ENCODE results near the gene CYRIA. TPM values are rescaled to one million over a fixed set of nuclear protein-coding genes. Genes with fewer than 3 reads are reported as not detected.

CYRIA gene
- total RNA-seq, 1 experiment from 2014 or later, result 0.35 TPM

DNA sequence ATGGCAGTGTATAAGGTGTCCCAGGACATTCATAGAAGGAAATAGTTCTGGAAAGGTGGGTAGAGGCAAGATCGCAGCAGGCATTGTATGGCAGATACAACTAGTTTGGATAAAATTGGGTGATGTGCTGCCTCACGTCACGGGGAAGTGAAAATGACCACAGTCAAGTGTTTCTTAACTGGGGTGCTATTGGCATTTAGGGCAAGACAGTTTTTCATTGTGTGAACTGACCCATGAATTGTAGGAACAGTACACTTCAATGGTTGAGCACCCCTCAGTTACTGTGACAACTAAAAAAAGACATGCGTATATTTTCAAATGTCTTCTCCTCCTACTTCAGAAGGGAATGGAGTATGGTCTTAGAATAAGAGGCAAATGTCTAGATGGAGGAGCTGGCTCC lies 22.3 kb upstream of the CYRIA start:
- no peak for DNase-seq (ENCODE audit: unreplicated experiment)
- CTCF ChIA-PET, result interaction anchor here (1.1 to 1.4 kb wide), 2 partner anchors 9 to 74 kb away, joined by 3 to 5 read pairs; no protein-coding TSS in a partner anchor
- no peaks in the 10 kb centered on the region for H3K36me3 Mint-ChIP-seq (ENCODE audit: insufficient read depth, unreplicated experiment)
- TF ChIP-seq, protein P1, sequence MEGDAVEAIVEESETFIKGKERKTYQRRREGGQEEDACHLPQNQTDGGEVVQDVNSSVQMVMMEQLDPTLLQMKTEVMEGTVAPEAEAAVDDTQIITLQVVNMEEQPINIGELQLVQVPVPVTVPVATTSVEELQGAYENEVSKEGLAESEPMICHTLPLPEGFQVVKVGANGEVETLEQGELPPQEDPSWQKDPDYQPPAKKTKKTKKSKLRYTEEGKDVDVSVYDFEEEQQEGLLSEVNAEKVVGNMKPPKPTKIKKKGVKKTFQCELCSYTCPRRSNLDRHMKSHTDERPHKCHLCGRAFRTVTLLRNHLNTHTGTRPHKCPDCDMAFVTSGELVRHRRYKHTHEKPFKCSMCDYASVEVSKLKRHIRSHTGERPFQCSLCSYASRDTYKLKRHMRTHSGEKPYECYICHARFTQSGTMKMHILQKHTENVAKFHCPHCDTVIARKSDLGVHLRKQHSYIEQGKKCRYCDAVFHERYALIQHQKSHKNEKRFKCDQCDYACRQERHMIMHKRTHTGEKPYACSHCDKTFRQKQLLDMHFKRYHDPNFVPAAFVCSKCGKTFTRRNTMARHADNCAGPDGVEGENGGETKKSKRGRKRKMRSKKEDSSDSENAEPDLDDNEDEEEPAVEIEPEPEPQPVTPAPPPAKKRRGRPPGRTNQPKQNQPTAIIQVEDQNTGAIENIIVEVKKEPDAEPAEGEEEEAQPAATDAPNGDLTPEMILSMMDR (IDR thresholded peaks at IDR 0.05; ENCODE audit: unreplicated experiment), result no peak
- H3K9me3 Mint-ChIP-seq (ENCODE audit: unreplicated experiment), result no peaks in the 10 kb centered on the region
- POLR2A ChIA-PET, result interaction anchor here (0.6 to 0.7 kb wide), 2 partner anchors 15 to 25 kb away, joined by 3 to 5 read pairs; no protein-coding TSS in a partner anchor
- intact Hi-C loops (cut with micrococcal nuclease), result loop anchor here (10.0 kb wide), 1 partner anchor 47 kb away; no protein-coding TSS in a partner anchor
- H3K27me3 Mint-ChIP-seq (ENCODE audit: insufficient read depth, unreplicated experiment), result peaks cover 26% of the 10 kb centered on the region
- H3K4me1 Mint-ChIP-seq (ENCODE audit: insufficient read depth, unreplicated experiment), result no peaks in the 10 kb centered on the region
- H3K4me3 Mint-ChIP-seq (ENCODE audit: unreplicated experiment), result no peak overlapping the region
- no peak overlapping the region for H3K27ac Mint-ChIP-seq (ENCODE audit: low read depth, unreplicated experiment)
- no TSS peak for BruUV-seq (replicated peaks)

DNA sequence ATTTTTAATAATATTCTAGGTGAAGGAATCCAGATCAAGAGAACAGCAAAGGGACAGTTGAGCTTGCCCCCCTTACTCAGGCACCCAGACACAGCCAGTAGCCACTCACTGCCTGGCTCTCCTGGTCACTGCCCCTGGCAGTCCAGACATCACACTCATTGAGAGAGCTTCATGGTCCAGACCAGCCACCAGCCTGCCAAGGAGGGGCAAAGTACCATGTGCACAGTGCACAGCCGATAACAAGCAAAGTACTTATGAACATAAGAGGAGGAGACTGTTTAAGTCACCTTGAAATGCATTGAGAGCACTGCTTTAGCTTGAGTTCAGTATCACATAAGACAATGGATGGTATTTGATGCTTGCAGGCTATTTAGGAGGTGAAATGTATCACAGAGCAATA lies 21.6 kb upstream of the CYRIA start:
- ChIA-PET CTCF (interaction anchor here (1.4 kb wide), 1 partner anchor 8 kb away, joined by 3 read pairs; no protein-coding TSS in a partner anchor), POLR2A (no interaction called here)
- H3K27ac Mint-ChIP-seq (ENCODE audit: low read depth, unreplicated experiment), result no peak overlapping the region
- intact Hi-C loops (cut with micrococcal nuclease), result loop anchor here (10.0 kb wide), 1 partner anchor 48 kb away; no protein-coding TSS in a partner anchor
- TF ChIP-seq, protein P1 (IDR thresholded peaks at IDR 0.05; ENCODE audit: unreplicated experiment), result no peak
- no peaks in the 10 kb centered on the region for H3K9me3 Mint-ChIP-seq (ENCODE audit: unreplicated experiment)
- H3K36me3 Mint-ChIP-seq (ENCODE audit: insufficient read depth, unreplicated experiment), result no peaks in the 10 kb centered on the region
- H3K4me3 Mint-ChIP-seq (ENCODE audit: unreplicated experiment), result no peak overlapping the region
- H3K27me3 Mint-ChIP-seq (ENCODE audit: insufficient read depth, unreplicated experiment), result peaks cover 28% of the 10 kb centered on the region
- no peak for DNase-seq (ENCODE audit: unreplicated experiment)
- H3K4me1 Mint-ChIP-seq (ENCODE audit: insufficient read depth, unreplicated experiment), result no peaks in the 10 kb centered on the region
- no TSS peak for BruUV-seq (replicated peaks)

DNA sequence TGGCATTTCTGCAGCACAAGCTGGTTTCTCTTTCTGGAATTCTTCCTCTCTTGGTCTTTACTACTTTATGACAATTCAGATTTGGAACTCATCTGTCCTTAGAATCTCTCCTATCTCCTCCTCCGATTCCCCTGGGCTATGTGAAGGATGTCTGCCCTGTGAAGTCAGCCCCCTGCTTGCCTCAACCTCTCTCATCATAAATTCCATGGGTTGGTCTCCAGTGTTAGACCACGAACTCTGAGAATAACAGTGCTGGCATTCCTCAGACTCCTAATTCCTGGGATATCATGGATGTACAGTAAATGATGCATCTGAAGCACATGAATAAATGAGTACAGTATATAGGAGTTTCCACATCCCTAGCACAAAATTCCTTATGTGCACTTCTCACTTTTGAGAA lies 21.0 kb upstream of the CYRIA start:
- ChIA-PET CTCF (no interaction called here), POLR2A (no interaction called here)
- TF ChIP-seq, protein P1 (IDR thresholded peaks at IDR 0.05; ENCODE audit: unreplicated experiment), result no peak
- no peak for DNase-seq (ENCODE audit: unreplicated experiment)
- Mint-ChIP-seq H3K27me3 (ENCODE audit: insufficient read depth, unreplicated experiment) (peaks cover 30% of the 10 kb centered on the region), H3K36me3 (ENCODE audit: insufficient read depth, unreplicated experiment) (no peaks in the 10 kb centered on the region), H3K4me1 (ENCODE audit: insufficient read depth, unreplicated experiment) (no peaks in the 10 kb centered on the region), H3K27ac (ENCODE audit: low read depth, unreplicated experiment) (no peak overlapping the region), H3K9me3 (ENCODE audit: unreplicated experiment) (no peaks in the 10 kb centered on the region), H3K4me3 (ENCODE audit: unreplicated experiment) (no peak overlapping the region)
- no TSS peak for BruUV-seq (replicated peaks)
- intact Hi-C loops (cut with micrococcal nuclease), result loop anchor here (10.0 kb wide), 1 partner anchor 48 kb away; no protein-coding TSS in a partner anchor

DNA sequence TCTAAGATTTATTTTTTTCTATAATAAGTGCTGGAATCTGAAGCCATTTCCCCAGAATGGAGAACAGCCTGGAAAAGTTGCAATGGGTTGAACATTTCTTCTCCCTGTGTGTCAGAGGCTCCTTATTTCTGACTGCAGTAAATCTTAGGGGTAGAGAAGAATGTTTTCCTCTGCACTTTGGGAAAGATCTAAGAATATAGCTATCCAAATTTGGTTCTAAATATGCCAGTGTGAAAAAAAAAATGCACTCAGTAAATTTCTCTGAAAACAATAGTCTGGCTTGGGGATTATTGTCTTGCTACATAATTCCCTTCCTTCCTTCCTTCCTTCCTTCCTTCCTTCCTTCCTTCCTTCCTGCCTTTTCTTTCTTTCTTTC lies 19.7 kb upstream of the CYRIA start:
- ChIA-PET CTCF (no interaction called here), POLR2A (no interaction called here)
- Mint-ChIP-seq H3K4me1 (ENCODE audit: insufficient read depth, unreplicated experiment) (no peaks in the 10 kb centered on the region), H3K27ac (ENCODE audit: low read depth, unreplicated experiment) (no peak overlapping the region), H3K4me3 (ENCODE audit: unreplicated experiment) (no peak overlapping the region), H3K36me3 (ENCODE audit: insufficient read depth, unreplicated experiment) (no peaks in the 10 kb centered on the region), H3K27me3 (ENCODE audit: insufficient read depth, unreplicated experiment) (peaks cover 22% of the 10 kb centered on the region), H3K9me3 (ENCODE audit: unreplicated experiment) (no peaks in the 10 kb centered on the region)
- no peak for DNase-seq (ENCODE audit: unreplicated experiment)
- BruUV-seq (replicated peaks), result no TSS peak
- TF ChIP-seq, protein P1 (IDR thresholded peaks at IDR 0.05; ENCODE audit: unreplicated experiment), result no peak
- intact Hi-C loops (cut with micrococcal nuclease), result loop anchor here (10.0 kb wide), 1 partner anchor 49 kb away; no protein-coding TSS in a partner anchor
